GM18505 (cell line): Measurements from ENCODE around the gene EZH1.
A peak's percentile ranks its signal among the peaks of the same experiment; 100 is the strongest.
"Not testable (repeated sequence)": the region's sequence is repeated elsewhere in the genome, so short reads cannot be mapped to it uniquely, and the experiment has no call there.

Experiments used
- ATAC-seq: cut with Tn5 transposase; IDR thresholded peaks from one replicate; pipeline ENCODE4 v1.9.1; 2021; ENCODE audit not compliant: unreplicated experiment
- POLR2A ChIP-seq: IDR thresholded peaks from 4 replicates; pipeline ENCODE4 v1.6.1; 2011; ENCODE audit warnings: borderline replicate concordance; ENCODE audit not compliant: insufficient read depth, insufficient read length; ENCODE audit errors: extremely low read depth

EZH1 gene

GRCh38 chr17:42759982-42760651 lies 15.3 kb upstream of the EZH1 start:
- ATAC-seq: no peak

GRCh38 chr17:42754782-42755181 lies 9.9 kb upstream of the EZH1 start:
- TF ChIP-seq POLR2A: no peak
- ATAC-seq: no peak

More at GRCh38 chr17:42759982-42760651, 15.3 kb upstream of the EZH1 start:
- TF ChIP-seq POLR2A: no peak

- ATAC-seq: no peak
- no peak for TF ChIP-seq POLR2A
Observed at GRCh38 chr17:42751628-42752027, 6.8 kb upstream of the EZH1 start.

GRCh38 chr17:42750739-42751344 lies 6.0 kb upstream of the EZH1 start:
- TF ChIP-seq POLR2A: no peak
- ATAC-seq: no peak

- no peak for ATAC-seq
- TF ChIP-seq POLR2A: no peak
Observed at GRCh38 chr17:42748908-42749798, 4.3 kb upstream of the EZH1 start.

GRCh38 chr17:42748202-42748907 lies 3.5 kb upstream of the EZH1 start:
- ATAC-seq: no peak
- TF ChIP-seq POLR2A: no peak

GRCh38 chr17:42744283-42744805 lies 496 bp downstream of the EZH1 start:
- ATAC-seq: peak; percentile 62
- no peak for TF ChIP-seq POLR2A

GRCh38 chr17:42743595-42744282 lies 1.1 kb downstream of the EZH1 start:
- TF ChIP-seq POLR2A: no peak
- no peak for ATAC-seq

- ATAC-seq: not testable (repeated sequence)
Observed at GRCh38 chr17:42742916-42743315, 1.9 kb downstream of the EZH1 start.

GRCh38 chr17:42740699-42741098 lies 4.1 kb downstream of the EZH1 start:
- TF ChIP-seq POLR2A: no peak
- ATAC-seq: no peak

- no peak for ATAC-seq
Observed at GRCh38 chr17:42725143-42725542, 19.7 kb downstream of the EZH1 start.

GRCh38 chr17:42723636-42724035 lies 21.2 kb downstream of the EZH1 start:
- no peak for ATAC-seq
- TF ChIP-seq POLR2A: no peak

More at GRCh38 chr17:42725143-42725542, 19.7 kb downstream of the EZH1 start:
- TF ChIP-seq POLR2A: no peak

GRCh38 chr17:42720996-42721583 lies 23.8 kb downstream of the EZH1 start:
- no peak for ATAC-seq
- TF ChIP-seq POLR2A: no peak

GRCh38 chr17:42709561-42709960 lies 35.3 kb downstream of the EZH1 start:
- ATAC-seq: no peak
- TF ChIP-seq POLR2A: no peak
